Neural progenitor cell (in vitro differentiated cells): Measurements from ENCODE around the gene EDIL3.

Experiments used
- EZH2 ChIP-seq: fragments of 200-600 bp; sonication (generic); IDR thresholded peaks from 2 replicates; pipeline ENCODE4 v1.6.1; 2017; ENCODE audit warnings: antibody characterized with exemption, mild to moderate bottlenecking, moderate library complexity
- EZH2phosphoT487 ChIP-seq: fragments of 200-600 bp; sonication (generic); IDR thresholded peaks from 2 replicates; pipeline ENCODE4 v1.6.1; 2017; ENCODE audit warnings: antibody characterized with exemption
- TF ChIP-seq, protein P1 (sequence below): fragments of 200-600 bp; sonication (generic); IDR thresholded peaks from 2 replicates; pipeline ENCODE4 v1.5.1; 2017; ENCODE audit warnings: antibody characterized with exemption, mild to moderate bottlenecking

DNA sequence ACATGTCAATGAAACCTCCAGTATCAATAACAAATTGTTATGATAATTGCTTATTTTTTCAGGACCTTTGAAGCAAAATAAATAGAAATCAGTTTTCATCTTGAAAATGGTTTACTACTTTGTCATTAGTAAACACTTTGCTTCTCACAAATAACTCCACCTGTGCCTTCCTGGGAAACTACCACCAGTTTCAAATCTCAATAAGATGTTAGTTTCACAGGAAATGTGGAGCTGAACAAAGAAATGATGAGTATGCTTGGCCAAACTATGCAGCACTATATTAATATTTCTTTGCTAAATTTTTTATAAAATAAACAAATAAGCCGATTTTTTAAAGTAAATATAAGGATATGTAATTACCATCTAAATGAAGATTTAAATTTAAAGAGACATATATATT is 442.5 kb downstream of the EDIL3 start:
- TF ChIP-seq, protein P1, sequence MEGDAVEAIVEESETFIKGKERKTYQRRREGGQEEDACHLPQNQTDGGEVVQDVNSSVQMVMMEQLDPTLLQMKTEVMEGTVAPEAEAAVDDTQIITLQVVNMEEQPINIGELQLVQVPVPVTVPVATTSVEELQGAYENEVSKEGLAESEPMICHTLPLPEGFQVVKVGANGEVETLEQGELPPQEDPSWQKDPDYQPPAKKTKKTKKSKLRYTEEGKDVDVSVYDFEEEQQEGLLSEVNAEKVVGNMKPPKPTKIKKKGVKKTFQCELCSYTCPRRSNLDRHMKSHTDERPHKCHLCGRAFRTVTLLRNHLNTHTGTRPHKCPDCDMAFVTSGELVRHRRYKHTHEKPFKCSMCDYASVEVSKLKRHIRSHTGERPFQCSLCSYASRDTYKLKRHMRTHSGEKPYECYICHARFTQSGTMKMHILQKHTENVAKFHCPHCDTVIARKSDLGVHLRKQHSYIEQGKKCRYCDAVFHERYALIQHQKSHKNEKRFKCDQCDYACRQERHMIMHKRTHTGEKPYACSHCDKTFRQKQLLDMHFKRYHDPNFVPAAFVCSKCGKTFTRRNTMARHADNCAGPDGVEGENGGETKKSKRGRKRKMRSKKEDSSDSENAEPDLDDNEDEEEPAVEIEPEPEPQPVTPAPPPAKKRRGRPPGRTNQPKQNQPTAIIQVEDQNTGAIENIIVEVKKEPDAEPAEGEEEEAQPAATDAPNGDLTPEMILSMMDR, result no peak
- no peak for TF ChIP-seq EZH2
- TF ChIP-seq EZH2phosphoT487, result no peak
